KOPT-K1 (cell line): ENCODE measurements around the gene AMMECR1L.
A peak's percentile ranks its signal among the peaks of the same experiment; 100 is the strongest.
"Not testable (repeated sequence)": the region's sequence is repeated elsewhere in the genome, so short reads cannot be mapped to it uniquely, and the experiment has no call there.

Experiments
- H3K27ac ChIP-seq: fragments of 200-600 bp; sonication (generic); 2 replicates; pipeline ENCODE4 v1.5.1; 2016; ENCODE audit warnings: antibody characterized with exemption, mild to moderate bottlenecking, low read depth, low read length; ENCODE audit not compliant: poor library complexity, severe bottlenecking
- H3K36me3 ChIP-seq: fragments of 200-600 bp; sonication (generic); 2 replicates; pipeline ENCODE4 v1.5.1; 2017; ENCODE audit warnings: antibody characterized with exemption, mild to moderate bottlenecking, low read length, moderate library complexity; ENCODE audit not compliant: insufficient read depth
- H3K9me3 ChIP-seq: fragments of 200-600 bp; sonication (generic); 2 replicates; pipeline ENCODE4 v1.5.1; 2017; ENCODE audit warnings: antibody characterized with exemption, low read length, mild to moderate bottlenecking; ENCODE audit not compliant: insufficient read depth, poor library complexity, severe bottlenecking

AMMECR1L gene

GRCh38 chr2:127897531-127898211 is 11.9 kb upstream of the AMMECR1L start:
- Histone ChIP-seq H3K9me3 (no peaks in the 10 kb centered on the region), H3K36me3 (no peaks in the 10 kb centered on the region), H3K27ac (no peak overlapping the region)

GRCh38 chr2:127893494-127893893 is 7.7 kb upstream of the AMMECR1L start:
- Histone ChIP-seq H3K9me3 (no peaks in the 10 kb centered on the region), H3K27ac (no peak overlapping the region), H3K36me3 (no peaks in the 10 kb centered on the region)

- Histone ChIP-seq H3K9me3 (no peaks in the 10 kb centered on the region), H3K36me3 (no peaks in the 10 kb centered on the region), H3K27ac (no peak overlapping the region)
Measured at GRCh38 chr2:127893033-127893432, 7.3 kb upstream of the AMMECR1L start.

DNA sequence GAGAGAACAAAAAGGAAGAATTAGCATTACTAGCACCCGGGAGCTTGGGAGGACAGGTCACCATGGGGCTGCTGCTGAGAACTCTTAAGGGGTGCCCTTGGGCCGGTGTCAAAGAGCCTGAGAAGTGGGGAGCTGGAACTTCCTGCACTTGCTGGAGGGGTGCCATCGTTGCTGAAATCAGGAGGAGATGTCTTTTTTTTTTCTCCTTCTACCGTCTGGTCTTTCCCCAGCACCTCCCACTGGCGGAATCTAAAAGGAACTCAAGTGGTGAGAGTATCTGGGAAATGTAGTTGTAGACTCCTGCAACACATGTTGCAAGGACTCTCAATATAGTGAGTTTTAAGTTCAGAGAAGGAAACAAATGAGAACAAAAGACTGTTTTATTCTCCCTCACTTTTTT is 6.1 kb upstream of the AMMECR1L start:
- H3K9me3 ChIP-seq, result no peaks in the 10 kb centered on the region
- H3K27ac ChIP-seq, result no peak overlapping the region
- no peaks in the 10 kb centered on the region for H3K36me3 ChIP-seq

DNA sequence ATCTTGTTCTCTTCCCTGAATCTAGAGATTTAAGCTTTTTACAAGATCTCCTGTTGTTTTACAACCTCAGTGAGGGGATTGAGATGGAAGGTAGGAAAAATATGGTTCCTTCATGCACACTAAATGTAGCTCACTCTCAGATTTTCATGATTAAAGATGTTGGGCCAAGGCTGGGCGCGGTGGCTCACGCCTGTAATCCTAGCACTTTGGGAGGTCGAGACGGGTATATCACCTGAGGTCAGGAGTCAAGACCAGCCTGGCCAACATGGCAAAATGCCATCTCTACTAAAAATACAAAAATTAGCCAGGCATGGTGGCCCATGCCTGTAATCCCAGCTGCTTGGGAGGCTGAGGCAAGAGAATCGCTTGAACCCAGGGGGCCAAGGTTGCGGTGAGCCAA is 5.0 kb upstream of the AMMECR1L start:
- not testable (repeated sequence) for H3K9me3 ChIP-seq, H3K27ac ChIP-seq, H3K36me3 ChIP-seq

DNA sequence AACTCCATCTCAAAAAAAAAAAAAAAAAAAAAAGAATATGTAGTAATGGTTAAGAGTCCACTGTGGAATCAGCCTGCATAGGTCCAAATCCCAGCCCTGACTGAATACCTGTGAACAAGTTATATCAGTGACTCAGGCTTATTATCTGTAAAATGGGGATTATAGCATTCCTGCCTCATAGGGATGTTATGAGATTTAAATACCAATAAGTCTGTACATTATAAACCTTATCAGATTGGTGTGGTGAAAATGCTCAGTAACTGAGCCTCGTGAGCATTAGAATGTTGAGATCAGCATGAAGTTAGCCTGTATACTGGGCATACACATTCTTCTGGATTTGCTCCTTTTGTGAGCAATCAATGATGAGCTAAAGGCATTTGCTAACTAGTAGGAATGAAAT is 3.0 kb upstream of the AMMECR1L start:
- H3K9me3 ChIP-seq, result no peaks in the 10 kb centered on the region
- H3K27ac ChIP-seq, result no peak overlapping the region
- H3K36me3 ChIP-seq, result peaks cover 6% of the 10 kb centered on the region; the same call in 1 of the 2 replicates

DNA sequence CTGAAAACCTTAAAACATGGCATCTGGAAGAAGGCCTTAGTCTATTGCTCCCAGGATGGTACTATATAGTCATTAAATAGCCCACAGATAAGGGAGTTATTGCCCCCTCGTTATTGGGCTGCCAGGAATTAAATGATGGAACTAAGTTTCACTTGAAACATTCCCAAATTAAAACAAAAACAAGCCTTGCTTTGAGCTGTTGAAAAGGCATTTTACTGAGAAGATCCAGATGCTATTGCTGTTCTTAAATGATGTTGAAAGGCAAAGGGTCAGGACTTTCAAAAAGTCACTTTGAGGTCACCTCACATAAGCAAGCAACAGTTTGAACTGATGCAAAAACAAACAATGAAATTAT is 2.0 kb upstream of the AMMECR1L start:
- Histone ChIP-seq H3K36me3 (peaks cover 15% of the 10 kb centered on the region; the same call in 1 of the 2 replicates), H3K27ac (no peak overlapping the region), H3K9me3 (no peaks in the 10 kb centered on the region)

DNA sequence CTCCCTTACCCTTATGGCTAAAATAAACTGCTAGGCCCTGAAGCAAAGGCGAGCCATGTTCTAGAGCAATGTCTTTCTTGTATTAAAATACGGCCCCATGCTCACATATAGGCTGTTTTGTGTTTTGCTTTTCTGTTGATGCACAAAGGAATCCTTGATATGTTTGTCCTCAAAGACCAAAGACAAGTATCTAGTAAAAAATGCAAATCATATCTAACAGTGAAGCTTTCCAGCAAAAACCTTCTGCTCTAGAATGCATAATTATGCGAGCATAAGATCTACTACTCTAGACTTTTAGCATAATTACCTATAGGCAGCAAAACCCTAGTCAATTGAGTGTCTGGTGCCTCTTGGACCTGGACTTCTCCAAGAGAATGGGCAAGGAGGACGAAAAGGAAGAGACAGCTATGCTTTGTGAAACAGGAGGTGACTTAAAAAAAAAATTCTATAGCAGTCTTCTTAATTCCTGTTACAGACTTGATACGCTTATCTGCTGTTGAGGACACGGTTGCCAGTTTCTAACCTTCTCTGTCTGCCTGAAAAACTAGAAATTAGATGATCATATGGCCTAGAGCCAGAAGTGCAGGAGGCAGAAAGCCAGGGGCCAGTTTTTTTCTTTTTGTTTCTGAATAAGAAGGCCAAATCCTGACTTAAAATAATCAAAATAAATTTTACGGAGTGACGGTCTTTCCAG is 1.5 kb upstream of the AMMECR1L start:
- Histone ChIP-seq H3K27ac (no peak overlapping the region), H3K9me3 (no peaks in the 10 kb centered on the region), H3K36me3 (peaks cover 20% of the 10 kb centered on the region)

- Histone ChIP-seq H3K27ac (peak overlapping the region; percentile 62), H3K36me3 (peaks cover 27% of the 10 kb centered on the region)
Measured at GRCh38 chr2:127886593-127886935, 808 bp upstream of the AMMECR1L start.

DNA sequence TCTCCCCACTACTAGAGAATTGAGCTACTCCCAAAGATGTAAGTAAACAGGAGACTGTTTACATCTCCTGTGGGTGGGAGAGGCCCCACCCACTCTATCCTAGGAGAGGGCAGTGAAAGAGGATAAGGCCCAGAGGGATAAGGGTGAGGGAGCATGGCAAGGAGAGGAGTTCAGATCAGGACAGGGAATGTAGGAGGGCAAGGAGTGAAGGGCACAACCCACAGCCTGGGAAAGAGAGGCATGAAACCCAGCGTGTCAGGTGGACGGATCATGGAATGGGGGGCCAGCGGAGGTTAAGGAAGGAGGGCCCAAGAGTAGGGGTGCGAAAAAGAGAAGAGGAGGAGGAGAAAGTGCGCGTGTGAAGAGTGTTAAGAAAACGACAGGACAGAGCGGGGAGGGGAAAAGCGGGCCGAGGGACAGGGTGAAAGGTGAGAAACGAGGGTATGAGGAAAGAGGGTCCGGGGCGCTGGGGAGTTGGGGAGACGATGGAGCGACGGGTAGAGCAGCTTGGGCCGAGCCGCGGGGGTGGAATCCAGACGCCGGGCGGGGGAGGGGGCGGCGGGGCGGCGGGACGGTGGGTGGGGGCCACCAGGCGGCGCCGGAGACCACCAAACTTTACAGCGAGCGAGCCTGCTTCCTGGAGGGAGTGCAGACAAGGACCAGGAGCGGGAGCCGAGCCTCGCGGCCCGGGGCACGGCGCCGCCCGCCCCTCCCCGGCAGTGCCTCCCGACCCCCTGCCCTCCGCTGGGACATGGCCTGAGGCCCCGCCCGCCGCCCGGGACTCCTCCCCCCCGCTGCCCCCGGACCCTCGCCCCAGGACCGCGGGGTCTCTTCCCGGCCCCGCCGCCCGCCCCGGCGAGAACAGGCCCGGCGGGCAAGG is 655 bp downstream of the AMMECR1L start:
- Histone ChIP-seq H3K27ac (peak overlapping the region; percentile 62), H3K36me3 (peaks cover 41% of the 10 kb centered on the region)
- not testable (repeated sequence) for H3K9me3 ChIP-seq

More at GRCh38 chr2:127886593-127886935, 808 bp upstream of the AMMECR1L start:
- H3K9me3 ChIP-seq, result not testable (repeated sequence)

DNA sequence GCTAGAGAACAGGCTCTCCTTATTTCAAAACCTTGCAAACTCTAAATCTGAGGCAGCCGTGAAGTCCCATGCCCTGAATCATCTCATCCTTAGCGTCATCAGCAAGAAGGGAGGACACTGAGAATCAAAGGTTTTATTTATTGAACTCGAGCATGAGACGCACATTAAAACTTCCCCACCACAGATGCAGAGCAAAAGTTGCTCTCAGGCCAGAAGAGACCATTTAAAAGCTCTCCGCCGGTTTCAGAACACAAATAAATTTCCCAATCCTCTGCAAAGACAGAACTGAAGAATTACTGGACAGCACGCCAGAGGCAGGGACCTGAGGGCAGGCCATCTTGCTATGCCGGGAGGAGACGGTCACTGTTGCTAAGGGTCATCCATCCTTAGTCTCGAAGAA is 1.3 kb downstream of the AMMECR1L start:
- H3K9me3 ChIP-seq, result no peaks in the 10 kb centered on the region
- peak overlapping the region; percentile 60 for H3K27ac ChIP-seq
- peaks cover 48% of the 10 kb centered on the region for H3K36me3 ChIP-seq

- no peaks in the 10 kb centered on the region for H3K9me3 ChIP-seq
- H3K27ac ChIP-seq, result no peak overlapping the region
- peaks cover 63% of the 10 kb centered on the region for H3K36me3 ChIP-seq
Measured at GRCh38 chr2:127879899-127880298, 5.9 kb downstream of the AMMECR1L start.

GRCh38 chr2:127877626-127878025 is 8.1 kb downstream of the AMMECR1L start:
- no peaks in the 10 kb centered on the region for H3K9me3 ChIP-seq
- H3K36me3 ChIP-seq, result peaks cover 62% of the 10 kb centered on the region
- no peak overlapping the region for H3K27ac ChIP-seq

DNA sequence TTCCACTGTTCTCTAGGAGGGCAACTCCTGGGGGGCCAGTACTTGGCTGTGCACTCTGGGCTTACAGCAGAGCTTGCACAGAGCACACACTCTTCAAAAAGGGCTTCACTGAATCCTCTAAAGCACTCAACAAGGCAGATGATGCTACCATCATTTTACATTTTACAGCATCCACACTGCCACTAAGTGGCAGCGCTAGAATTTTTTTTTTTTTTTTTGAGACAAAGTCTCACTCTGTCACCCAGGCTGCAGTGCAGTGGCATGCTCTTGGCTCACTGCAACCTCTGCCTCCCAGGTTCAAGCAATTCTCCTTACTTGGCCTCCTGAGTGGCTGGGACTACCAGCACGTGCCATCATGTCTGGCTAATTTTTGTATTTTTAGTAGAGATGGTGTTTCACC is 8.6 kb downstream of the AMMECR1L start:
- Histone ChIP-seq H3K9me3 (no peaks in the 10 kb centered on the region), H3K27ac (no peak overlapping the region), H3K36me3 (peaks cover 62% of the 10 kb centered on the region)
